Liver (tissue), 3 donors: ENCODE data around the gene SPPL2C.

Experiments used
- CTCF ChIP-seq: fragments of 150-350 bp; IDR thresholded peaks from 2 replicates; pipeline ENCODE4 v1.5.1; 2017; ENCODE audit warnings: improper control_type of control experiment, low read depth, low read length; ENCODE audit not compliant: missing input control
- GABPA ChIP-seq, 2 donors: IDR thresholded peaks in 1 of 2; conservative IDR thresholded peaks in 1 of 2; 2 replicates each; pipeline ENCODE4 v1.6.1; 2016; ENCODE audit warnings: antibody characterized with exemption in 2 of 2, mild to moderate bottlenecking in 1 of 2, moderate library complexity in 1 of 2
- HNF4A ChIP-seq, 2 donors: conservative IDR thresholded peaks; 2 replicates each; pipeline ENCODE4 v1.6.1; 2016; ENCODE audit warnings: antibody characterized with exemption in 2 of 2, mild to moderate bottlenecking in 2 of 2
- SP1 ChIP-seq: IDR thresholded peaks from 2 replicates; pipeline ENCODE4 v1.6.1; 2018; ENCODE audit warnings: antibody characterized with exemption, mild to moderate bottlenecking
- TF ChIP-seq, protein P1 (sequence below): IDR thresholded peaks from 2 replicates; pipeline ENCODE4 v1.6.1; 2016; ENCODE audit warnings: antibody characterized with exemption
- donor health status: healthy.
- donor health status: healthy.

DNA sequence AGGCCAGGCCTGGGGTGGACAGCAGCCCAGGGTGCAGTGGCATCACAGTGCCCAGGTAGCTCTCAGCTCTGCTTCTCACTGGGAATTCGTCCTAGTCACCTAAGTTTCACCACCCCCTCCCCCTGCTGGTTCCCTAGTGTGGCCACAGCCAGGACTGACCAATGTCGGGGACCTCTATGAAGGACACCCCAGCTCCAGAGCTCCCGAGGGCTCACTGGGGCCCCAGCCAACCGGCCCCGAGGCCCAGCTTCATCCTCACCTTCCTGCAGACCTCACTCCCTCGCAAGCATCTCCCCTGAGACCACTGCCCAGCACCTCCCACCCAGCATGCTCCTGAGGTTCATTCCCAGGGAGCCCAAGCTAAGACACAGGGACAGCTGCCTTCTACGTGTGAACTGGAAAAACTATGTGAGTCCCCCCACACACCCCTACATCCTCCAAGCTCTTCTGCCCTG is 4.9 kb downstream of the SPPL2C start:
- TF ChIP-seq CTCF: no peak
- no peak for TF ChIP-seq GABPA (IDR thresholded peaks at IDR 0.05 in 1 of 2, conservative IDR thresholded peaks at IDR 0.05 in 1 of 2)
- TF ChIP-seq HNF4A (conservative IDR thresholded peaks at IDR 0.05): no peak
- TF ChIP-seq SP1: no peak
- TF ChIP-seq, protein P1, sequence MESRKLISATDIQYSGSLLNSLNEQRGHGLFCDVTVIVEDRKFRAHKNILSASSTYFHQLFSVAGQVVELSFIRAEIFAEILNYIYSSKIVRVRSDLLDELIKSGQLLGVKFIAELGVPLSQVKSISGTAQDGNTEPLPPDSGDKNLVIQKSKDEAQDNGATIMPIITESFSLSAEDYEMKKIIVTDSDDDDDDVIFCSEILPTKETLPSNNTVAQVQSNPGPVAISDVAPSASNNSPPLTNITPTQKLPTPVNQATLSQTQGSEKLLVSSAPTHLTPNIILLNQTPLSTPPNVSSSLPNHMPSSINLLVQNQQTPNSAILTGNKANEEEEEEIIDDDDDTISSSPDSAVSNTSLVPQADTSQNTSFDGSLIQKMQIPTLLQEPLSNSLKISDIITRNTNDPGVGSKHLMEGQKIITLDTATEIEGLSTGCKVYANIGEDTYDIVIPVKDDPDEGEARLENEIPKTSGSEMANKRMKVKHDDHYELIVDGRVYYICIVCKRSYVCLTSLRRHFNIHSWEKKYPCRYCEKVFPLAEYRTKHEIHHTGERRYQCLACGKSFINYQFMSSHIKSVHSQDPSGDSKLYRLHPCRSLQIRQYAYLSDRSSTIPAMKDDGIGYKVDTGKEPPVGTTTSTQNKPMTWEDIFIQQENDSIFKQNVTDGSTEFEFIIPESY: no peak
